ENCODE data around the gene INTS4.

Gene INTS4

DNA sequence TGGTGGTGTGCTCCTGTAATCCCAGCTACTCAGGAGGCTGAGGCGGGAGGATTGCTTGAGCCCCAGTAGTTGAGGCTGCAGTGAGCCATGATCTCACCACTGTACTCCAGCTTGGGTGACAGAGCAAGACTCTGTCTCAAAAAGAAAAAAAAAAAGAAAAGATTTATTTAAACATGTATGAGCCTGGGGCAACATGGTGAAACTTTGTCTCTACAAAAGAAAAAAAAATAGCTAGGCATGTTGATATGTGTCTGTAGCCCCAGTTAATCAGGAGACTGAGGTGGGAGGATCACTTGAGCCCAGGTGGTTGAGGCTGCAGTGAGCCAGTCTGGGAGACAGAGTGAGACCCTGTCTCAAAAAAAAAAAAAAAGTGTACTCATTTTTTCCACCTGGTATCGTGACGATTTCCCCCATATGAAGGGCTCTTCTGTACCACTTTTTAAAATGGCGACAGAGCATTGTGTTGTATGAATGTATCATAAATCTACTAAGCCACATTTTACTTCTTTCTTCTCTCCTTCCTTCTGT, 45.0 kb upstream of the INTS4 start:
- DNase-seq (ENCODE audit: low spot score), result no peak
- in situ Hi-C loops (cut with MboI; ENCODE audit: low pct_unique_long_range_greater_than_20kb, low sequenced_read_pairs, unreplicated experiment), result no loop called here
- TF ChIP-seq, protein P1, sequence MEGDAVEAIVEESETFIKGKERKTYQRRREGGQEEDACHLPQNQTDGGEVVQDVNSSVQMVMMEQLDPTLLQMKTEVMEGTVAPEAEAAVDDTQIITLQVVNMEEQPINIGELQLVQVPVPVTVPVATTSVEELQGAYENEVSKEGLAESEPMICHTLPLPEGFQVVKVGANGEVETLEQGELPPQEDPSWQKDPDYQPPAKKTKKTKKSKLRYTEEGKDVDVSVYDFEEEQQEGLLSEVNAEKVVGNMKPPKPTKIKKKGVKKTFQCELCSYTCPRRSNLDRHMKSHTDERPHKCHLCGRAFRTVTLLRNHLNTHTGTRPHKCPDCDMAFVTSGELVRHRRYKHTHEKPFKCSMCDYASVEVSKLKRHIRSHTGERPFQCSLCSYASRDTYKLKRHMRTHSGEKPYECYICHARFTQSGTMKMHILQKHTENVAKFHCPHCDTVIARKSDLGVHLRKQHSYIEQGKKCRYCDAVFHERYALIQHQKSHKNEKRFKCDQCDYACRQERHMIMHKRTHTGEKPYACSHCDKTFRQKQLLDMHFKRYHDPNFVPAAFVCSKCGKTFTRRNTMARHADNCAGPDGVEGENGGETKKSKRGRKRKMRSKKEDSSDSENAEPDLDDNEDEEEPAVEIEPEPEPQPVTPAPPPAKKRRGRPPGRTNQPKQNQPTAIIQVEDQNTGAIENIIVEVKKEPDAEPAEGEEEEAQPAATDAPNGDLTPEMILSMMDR (IDR thresholded peaks at IDR 0.05; ENCODE audit: extremely low read depth, insufficient read depth, missing control alignments), result no peak

GRCh38 chr11:78038697-78039313, 44.3 kb upstream of the INTS4 start:
- in situ Hi-C loops (cut with MboI; ENCODE audit: low pct_unique_long_range_greater_than_20kb, low sequenced_read_pairs, unreplicated experiment), result no loop called here
- DNase-seq (ENCODE audit: low spot score), result no peak

GRCh38 chr11:78037825-78038620, 43.6 kb upstream of the INTS4 start:
- no peak for DNase-seq (ENCODE audit: low spot score)
- TF ChIP-seq, protein P1 (IDR thresholded peaks at IDR 0.05; ENCODE audit: extremely low read depth, insufficient read depth, missing control alignments), result no peak
- in situ Hi-C loops (cut with MboI; ENCODE audit: low pct_unique_long_range_greater_than_20kb, low sequenced_read_pairs, unreplicated experiment), result no loop called here

More at GRCh38 chr11:78038697-78039313, 44.3 kb upstream of the INTS4 start:
- TF ChIP-seq, protein P1 (IDR thresholded peaks at IDR 0.05; ENCODE audit: extremely low read depth, insufficient read depth, missing control alignments), result no peak

DNA sequence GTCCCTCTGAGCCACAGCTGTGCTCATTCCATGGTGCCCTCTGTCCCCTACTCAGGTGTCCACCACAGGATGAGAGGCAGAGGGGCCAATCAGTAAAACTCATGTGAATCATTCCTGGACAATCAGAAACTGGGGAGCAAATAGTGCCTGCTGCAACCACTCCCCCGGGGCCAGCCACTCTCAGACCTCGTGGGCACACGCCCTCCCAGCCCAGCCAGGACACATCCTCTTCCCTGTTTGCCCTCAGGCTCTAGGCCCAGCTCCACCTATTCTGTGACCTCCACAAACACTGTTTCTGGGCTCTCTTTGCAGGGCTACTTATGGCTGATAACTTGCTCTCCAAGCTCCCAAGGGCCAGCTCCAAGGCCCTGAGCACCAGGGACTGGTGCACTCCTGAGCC, 42.6 kb upstream of the INTS4 start:
- in situ Hi-C loops (cut with MboI; ENCODE audit: low pct_unique_long_range_greater_than_20kb, low sequenced_read_pairs, unreplicated experiment), result no loop called here
- no peak for DNase-seq (ENCODE audit: low spot score)
- TF ChIP-seq, protein P1 (IDR thresholded peaks at IDR 0.05; ENCODE audit: extremely low read depth, insufficient read depth, missing control alignments), result no peak

- no peak for DNase-seq (ENCODE audit: low spot score)
- TF ChIP-seq, protein P1 (IDR thresholded peaks at IDR 0.05; ENCODE audit: extremely low read depth, insufficient read depth, missing control alignments), result no peak
- in situ Hi-C loops (cut with MboI; ENCODE audit: low pct_unique_long_range_greater_than_20kb, low sequenced_read_pairs, unreplicated experiment), result no loop called here
Measured at GRCh38 chr11:78036313-78036712, 41.8 kb upstream of the INTS4 start.

DNA sequence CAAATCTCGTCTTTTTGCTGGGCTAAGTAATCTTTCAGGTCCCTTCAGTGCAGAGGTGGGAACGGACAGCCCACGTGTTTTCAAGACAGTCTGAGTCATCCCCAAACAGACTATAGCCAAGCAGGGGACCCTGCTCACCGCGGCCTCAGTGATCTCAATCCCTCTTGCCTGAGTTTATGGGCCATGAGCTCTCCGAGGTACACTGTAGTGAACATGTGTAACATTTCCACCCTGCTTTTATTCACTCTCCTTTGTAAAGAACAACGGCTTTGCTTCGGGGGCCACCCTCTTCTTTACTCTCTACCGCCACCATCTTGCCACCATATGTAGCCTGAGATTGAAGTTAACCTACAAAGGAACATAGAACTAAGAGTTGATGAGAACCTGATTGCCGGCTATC, 40.2 kb upstream of the INTS4 start:
- TF ChIP-seq, protein P1 (IDR thresholded peaks at IDR 0.05; ENCODE audit: extremely low read depth, insufficient read depth, missing control alignments), result no peak
- in situ Hi-C loops (cut with MboI; ENCODE audit: low pct_unique_long_range_greater_than_20kb, low sequenced_read_pairs, unreplicated experiment), result no loop called here
- no peak for DNase-seq (ENCODE audit: low spot score)

Measured in GM13977 (cell line).